Vagina (tissue), 2 donors: ENCODE data around the gene CRYBG1.

Experiments
- CTCF ChIP-seq, 3 experiments: fragments of 450-650 bp in 2 of 3; fragments of 200-600 bp in 1 of 3; sonication (generic) in 1 of 3; IDR thresholded peaks; one replicate each; pipeline ENCODE4 v1.5.1; 2017 to 2019; ENCODE audit warnings: antibody characterized with exemption in 3 of 3, mild to moderate bottlenecking in 2 of 3, moderate library complexity in 2 of 3
- POLR2A ChIP-seq, 2 donors: fragments of 450-650 bp; IDR thresholded peaks; one replicate each; pipeline ENCODE4 v1.6.1; 2017; ENCODE audit warnings: antibody characterized with exemption in 2 of 2, mild to moderate bottlenecking in 2 of 2, moderate library complexity in 2 of 2
- POLR2AphosphoS5 ChIP-seq, 2 donors: sonication (generic); formaldehyde crosslinking; IDR thresholded peaks; one replicate each; pipeline ENCODE4 v1.9.0; 2017; ENCODE audit warnings: antibody characterized with exemption in 2 of 2, mild to moderate bottlenecking in 2 of 2, low read depth in 1 of 2; ENCODE audit not compliant: insufficient read depth in 1 of 2

- TF ChIP-seq POLR2A (IDR thresholded peaks at IDR 0.05) (no peak), CTCF (IDR thresholded peaks at IDR 0.05) (no peak), POLR2AphosphoS5 (IDR thresholded peaks at IDR 0.05; ENCODE audit: insufficient read depth in 1 of 2, low read depth in 1 of 2) (no peak)
Observed at GRCh38 chr6:106379951-106380350, 19.4 kb downstream of the CRYBG1 start.
